Activated naive CD4-positive, alpha-beta T cell treated with anti-CD3 and anti-CD28 coated beads, Interleukin-2, amount 50 U/mL, for 24 hours (primary cell): ENCODE results near the gene STUM.

ENCODE experiments used
- H3K27ac Mint-ChIP-seq: one replicate; pipeline ENCODE4 v1.8.0; 2021; ENCODE audit warnings: mild to moderate bottlenecking, mixed read lengths
- H3K27me3 Mint-ChIP-seq: one replicate; pipeline ENCODE4 v1.8.0; 2021; ENCODE audit warnings: mixed read lengths
- H3K36me3 Mint-ChIP-seq: one replicate; pipeline ENCODE4 v1.8.0; 2021; ENCODE audit warnings: mixed read lengths
- H3K4me1 Mint-ChIP-seq: one replicate; pipeline ENCODE4 v1.8.0; 2021; ENCODE audit warnings: mixed read lengths
- H3K4me3 Mint-ChIP-seq: one replicate; pipeline ENCODE4 v1.8.0; 2021; ENCODE audit warnings: mild to moderate bottlenecking, mixed read lengths
- H3K9me3 Mint-ChIP-seq: one replicate; pipeline ENCODE4 v1.8.0; 2021; ENCODE audit warnings: mixed read lengths

The STUM gene

DNA sequence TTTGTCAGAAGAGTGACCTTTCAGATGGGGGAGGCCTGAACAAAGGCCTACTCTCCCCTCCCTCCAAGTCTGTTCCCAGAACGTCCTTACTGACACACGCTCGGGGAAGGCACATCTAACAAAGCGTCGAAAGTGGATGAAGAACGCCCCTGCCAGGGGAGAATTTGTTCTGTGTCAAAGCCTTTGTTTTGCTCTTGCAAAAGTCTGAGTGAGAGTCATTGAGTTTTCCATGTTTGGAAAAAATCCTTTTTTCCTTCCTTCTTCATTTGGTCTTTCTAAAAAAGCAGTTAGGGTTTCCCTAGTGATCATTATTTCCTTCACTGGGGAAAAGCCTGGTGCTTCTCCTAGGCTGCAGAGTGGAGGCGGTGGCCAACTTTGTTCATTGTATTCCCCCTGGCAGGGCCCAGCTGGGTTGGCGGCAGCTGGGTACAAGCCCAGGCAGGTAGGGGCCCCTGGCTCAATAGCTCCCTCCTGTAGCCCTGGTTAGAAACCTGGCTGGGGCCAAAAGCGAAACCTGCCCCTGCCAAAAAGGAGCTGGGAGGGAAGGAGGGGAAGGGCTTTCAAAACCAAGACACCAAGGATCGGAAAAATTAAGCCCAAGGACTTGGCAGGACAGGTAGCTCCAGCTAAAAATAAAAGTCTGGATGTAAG, 109.5 kb downstream of the STUM start:
- Mint-ChIP-seq H3K4me3 (peak overlapping the region; percentile 26), H3K9me3 (no peaks in the 10 kb centered on the region), H3K4me1 (peaks cover 75% of the 10 kb centered on the region), H3K36me3 (no peaks in the 10 kb centered on the region), H3K27me3 (no peaks in the 10 kb centered on the region), H3K27ac (peak overlapping the region; percentile 90)

GRCh38 chr1:226658546-226659125, 110.1 kb downstream of the STUM start:
- peak overlapping the region; percentile 26 for H3K4me3 Mint-ChIP-seq
- peak overlapping the region; percentile 90 for H3K27ac Mint-ChIP-seq
- no peaks in the 10 kb centered on the region for H3K9me3 Mint-ChIP-seq
- H3K36me3 Mint-ChIP-seq = no peaks in the 10 kb centered on the region
- no peaks in the 10 kb centered on the region for H3K27me3 Mint-ChIP-seq
- peaks cover 81% of the 10 kb centered on the region for H3K4me1 Mint-ChIP-seq
